Sigmoid colon (tissue), 4 donors: ENCODE results near the gene SARS2.

Source experiments
- EP300 ChIP-seq, 4 donors: sonication (generic); formaldehyde crosslinking; IDR thresholded peaks; one replicate each; pipeline ENCODE4 v1.6.1; 2017; ENCODE audit warnings: antibody characterized with exemption in 4 of 4
- POLR2A ChIP-seq, 2 donors: fragments of 450-650 bp; IDR thresholded peaks; one replicate each; pipeline ENCODE4 v1.6.1; 2016; ENCODE audit warnings: antibody characterized with exemption in 2 of 2, mild to moderate bottlenecking in 2 of 2, moderate library complexity in 2 of 2
- POLR2AphosphoS5 ChIP-seq, 4 donors: sonication (generic); formaldehyde crosslinking; IDR thresholded peaks; one replicate each; pipeline ENCODE4 v1.6.1; 2017; ENCODE audit warnings: antibody characterized with exemption in 4 of 4
- TF ChIP-seq, protein P1 (sequence below), 4 experiments: fragments of 450-650 bp in 3 of 4; fragments of 200-600 bp in 1 of 4; IDR thresholded peaks; one replicate each; pipeline ENCODE4 v1.5.1; 2016 to 2019; ENCODE audit warnings: antibody characterized with exemption in 4 of 4, mild to moderate bottlenecking in 3 of 4, moderate library complexity in 2 of 4

DNA sequence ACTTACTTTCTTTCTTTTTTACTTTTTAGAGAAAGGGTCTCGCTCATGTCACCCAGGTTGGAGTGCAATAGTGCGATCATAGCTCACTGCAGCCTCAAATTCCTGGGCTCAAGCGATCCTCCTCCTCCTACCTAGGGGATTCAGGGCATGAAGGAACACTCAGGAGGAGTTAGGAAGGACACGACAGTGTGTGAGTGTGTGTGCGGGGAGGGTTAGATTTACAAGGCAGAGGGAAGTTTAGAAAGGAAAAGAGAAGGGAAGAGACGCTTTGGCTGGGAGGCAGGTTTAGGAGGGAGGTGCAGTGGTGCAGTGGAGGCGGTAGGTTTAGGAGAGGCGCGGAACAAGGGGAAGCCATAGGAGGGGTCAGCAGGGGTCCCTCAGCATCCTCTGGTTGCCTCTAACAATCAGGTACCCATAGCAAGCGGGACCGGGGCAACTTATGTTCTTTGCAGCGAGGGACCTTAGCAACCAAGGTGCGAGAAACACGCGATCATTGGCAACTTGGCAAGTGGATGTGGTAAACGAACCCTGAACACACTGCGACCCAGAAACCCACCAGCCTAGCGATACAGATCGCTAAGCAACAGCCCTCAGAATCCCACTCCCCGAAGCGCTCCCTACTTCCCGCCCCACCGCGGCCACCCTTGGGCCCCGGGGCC lies 31.6 kb downstream of the SARS2 start:
- TF ChIP-seq POLR2A (IDR thresholded peaks at IDR 0.05) (no peak), POLR2AphosphoS5 (IDR thresholded peaks at IDR 0.05) (no peak), EP300 (IDR thresholded peaks at IDR 0.05) (no peak)
- TF ChIP-seq, protein P1, sequence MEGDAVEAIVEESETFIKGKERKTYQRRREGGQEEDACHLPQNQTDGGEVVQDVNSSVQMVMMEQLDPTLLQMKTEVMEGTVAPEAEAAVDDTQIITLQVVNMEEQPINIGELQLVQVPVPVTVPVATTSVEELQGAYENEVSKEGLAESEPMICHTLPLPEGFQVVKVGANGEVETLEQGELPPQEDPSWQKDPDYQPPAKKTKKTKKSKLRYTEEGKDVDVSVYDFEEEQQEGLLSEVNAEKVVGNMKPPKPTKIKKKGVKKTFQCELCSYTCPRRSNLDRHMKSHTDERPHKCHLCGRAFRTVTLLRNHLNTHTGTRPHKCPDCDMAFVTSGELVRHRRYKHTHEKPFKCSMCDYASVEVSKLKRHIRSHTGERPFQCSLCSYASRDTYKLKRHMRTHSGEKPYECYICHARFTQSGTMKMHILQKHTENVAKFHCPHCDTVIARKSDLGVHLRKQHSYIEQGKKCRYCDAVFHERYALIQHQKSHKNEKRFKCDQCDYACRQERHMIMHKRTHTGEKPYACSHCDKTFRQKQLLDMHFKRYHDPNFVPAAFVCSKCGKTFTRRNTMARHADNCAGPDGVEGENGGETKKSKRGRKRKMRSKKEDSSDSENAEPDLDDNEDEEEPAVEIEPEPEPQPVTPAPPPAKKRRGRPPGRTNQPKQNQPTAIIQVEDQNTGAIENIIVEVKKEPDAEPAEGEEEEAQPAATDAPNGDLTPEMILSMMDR (IDR thresholded peaks at IDR 0.05), result no peak
